ENCODE results near the gene RTF1.

DNA sequence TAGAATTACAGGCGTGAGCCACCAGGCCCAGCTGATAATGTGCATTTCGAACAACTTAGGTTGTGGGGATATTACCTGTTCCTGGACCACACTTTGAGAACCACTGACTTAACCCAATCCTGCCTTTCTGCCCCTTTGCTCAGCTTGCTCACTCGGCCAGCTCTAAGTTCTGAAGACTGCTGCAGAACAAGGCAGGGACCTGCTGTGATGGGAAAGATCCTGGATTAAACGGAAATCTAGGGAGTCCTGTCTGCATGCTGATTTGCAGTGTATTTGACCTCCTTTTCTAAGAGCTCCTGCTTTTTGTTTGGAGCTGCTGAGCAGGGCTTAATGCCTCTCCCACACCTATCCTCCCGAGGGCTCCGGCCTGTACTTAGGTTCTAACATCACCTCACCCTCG, 93.8 kb downstream of the RTF1 start:
- TF ChIP-seq CTCF (IDR thresholded peaks at IDR 0.05 in 4 of 5, conservative IDR thresholded peaks at IDR 0.05 in 1 of 5) (no peak), POLR2A (IDR thresholded peaks at IDR 0.05) (no peak)
